ENCODE data around the gene OSBPL6.

The OSBPL6 gene

GRCh38 chr2:178315488-178315948, 121.2 kb downstream of the OSBPL6 start:
- H4K20me1 ChIP-seq (ENCODE audit: control insufficient read depth, insufficient read depth, low read depth, low read length), result no peaks in the 10 kb centered on the region
- no peak overlapping the region for H3K27ac ChIP-seq (ENCODE audit: low read depth, low read length)
- H3K4me3 ChIP-seq (ENCODE audit: low read length), result no peak overlapping the region
- TF ChIP-seq EZH2phosphoT487 (IDR thresholded peaks at IDR 0.05; ENCODE audit: borderline replicate concordance, low read length) (no peak), CTCF (IDR thresholded peaks at IDR 0.05; ENCODE audit: low read depth, low read length, poor library complexity, severe bottlenecking) (no peak)
- H3K27me3 ChIP-seq (ENCODE audit: control insufficient read depth, low read length), result 0 out of 2 replicates have a peak, but pooled peaks cover 11% of the 10 kb centered on the region
- H3K9me2 ChIP-seq (replicated peaks; ENCODE audit: control insufficient read depth, low read length), result no peaks in the 10 kb centered on the region
- H3K4me2 ChIP-seq (ENCODE audit: low read length), result no peak overlapping the region
- no peaks in the 10 kb centered on the region for H3K79me2 ChIP-seq (ENCODE audit: control insufficient read depth, low read length)
- no peaks in the 10 kb centered on the region for H3F3A ChIP-seq (ENCODE audit: control insufficient read depth, insufficient read depth)
- H3K36me3 ChIP-seq (ENCODE audit: control insufficient read depth, low read length), result no peaks in the 10 kb centered on the region
- no peaks in the 10 kb centered on the region for H3K9me3 ChIP-seq (ENCODE audit: control insufficient read depth, insufficient read depth, low read length)
- H3K4me1 ChIP-seq (ENCODE audit: control insufficient read depth, low read length), result no peaks in the 10 kb centered on the region

GRCh38 chr2:178317811-178318210, 123.5 kb downstream of the OSBPL6 start:
- Histone ChIP-seq H3K9me2 (replicated peaks; ENCODE audit: control insufficient read depth, low read length) (no peaks in the 10 kb centered on the region), H4K20me1 (ENCODE audit: control insufficient read depth, insufficient read depth, low read depth, low read length) (no peaks in the 10 kb centered on the region), H3K4me1 (ENCODE audit: control insufficient read depth, low read length) (no peaks in the 10 kb centered on the region), H3K4me2 (ENCODE audit: low read length) (no peak overlapping the region), H3K27me3 (ENCODE audit: control insufficient read depth, low read length) (peaks cover 18% of the 10 kb centered on the region), H3K79me2 (ENCODE audit: control insufficient read depth, low read length) (no peaks in the 10 kb centered on the region), H3K9me3 (ENCODE audit: control insufficient read depth, insufficient read depth, low read length) (no peaks in the 10 kb centered on the region), H3K36me3 (ENCODE audit: control insufficient read depth, low read length) (no peaks in the 10 kb centered on the region), H3F3A (ENCODE audit: control insufficient read depth, insufficient read depth) (no peaks in the 10 kb centered on the region), H3K27ac (ENCODE audit: low read depth, low read length) (no peak overlapping the region), H3K4me3 (ENCODE audit: low read length) (no peak overlapping the region)
- TF ChIP-seq EZH2phosphoT487 (IDR thresholded peaks at IDR 0.05; ENCODE audit: borderline replicate concordance, low read length), result no peak
- no peak for TF ChIP-seq CTCF (IDR thresholded peaks at IDR 0.05; ENCODE audit: low read depth, low read length, poor library complexity, severe bottlenecking)

- H3K9me2 ChIP-seq (replicated peaks; ENCODE audit: control insufficient read depth, low read length), result no peaks in the 10 kb centered on the region
- H3K27me3 ChIP-seq (ENCODE audit: control insufficient read depth, low read length), result peaks cover 25% of the 10 kb centered on the region
- no peak overlapping the region for H3K4me2 ChIP-seq (ENCODE audit: low read length)
- no peak for TF ChIP-seq EZH2phosphoT487 (IDR thresholded peaks at IDR 0.05; ENCODE audit: borderline replicate concordance, low read length)
- no peak for TF ChIP-seq CTCF (IDR thresholded peaks at IDR 0.05; ENCODE audit: low read depth, low read length, poor library complexity, severe bottlenecking)
- H3K4me3 ChIP-seq (ENCODE audit: low read length), result no peak overlapping the region
- no peaks in the 10 kb centered on the region for H3K36me3 ChIP-seq (ENCODE audit: control insufficient read depth, low read length)
- no peak overlapping the region for H3K27ac ChIP-seq (ENCODE audit: low read depth, low read length)
- H3K9me3 ChIP-seq (ENCODE audit: control insufficient read depth, insufficient read depth, low read length), result no peaks in the 10 kb centered on the region
- H3K4me1 ChIP-seq (ENCODE audit: control insufficient read depth, low read length), result no peaks in the 10 kb centered on the region
- no peaks in the 10 kb centered on the region for H3K79me2 ChIP-seq (ENCODE audit: control insufficient read depth, low read length)
- no peaks in the 10 kb centered on the region for H4K20me1 ChIP-seq (ENCODE audit: control insufficient read depth, insufficient read depth, low read depth, low read length)
- H3F3A ChIP-seq (ENCODE audit: control insufficient read depth, insufficient read depth), result no peaks in the 10 kb centered on the region
Measured at GRCh38 chr2:178320011-178320585, 125.8 kb downstream of the OSBPL6 start.
